Measurements from ENCODE around the gene CALML4.

DNA sequence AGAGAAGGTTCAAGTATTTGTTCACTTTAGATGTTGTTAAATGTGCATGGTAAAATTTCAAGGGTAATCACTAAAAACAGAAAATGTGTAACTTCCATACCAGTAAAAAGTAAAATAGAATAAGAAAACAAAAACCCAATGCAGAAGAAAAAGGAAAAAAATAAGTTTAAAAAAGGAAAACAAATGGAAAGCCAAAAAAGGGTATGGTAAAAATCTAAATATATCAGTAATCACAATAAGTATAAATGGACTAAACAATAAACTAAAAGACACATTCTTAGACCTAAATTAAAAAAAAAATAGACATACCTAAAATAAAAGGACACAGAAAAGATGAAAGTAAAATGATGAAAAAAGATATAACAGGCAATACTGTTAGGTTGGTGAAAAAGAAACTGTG lies 33.9 kb upstream of the CALML4 start:
- TF ChIP-seq ZNF384 (IDR thresholded peaks at IDR 0.05) (peak; percentile 26; the same call in 1 of the 2 replicates), ELF4 (IDR thresholded peaks at IDR 0.05) (no peak), SUZ12 (IDR thresholded peaks at IDR 0.05) (no peak), TARDBP (IDR thresholded peaks at IDR 0.05) (no peak), LEF1 (IDR thresholded peaks at IDR 0.05; ENCODE audit: borderline replicate concordance) (no peak), FOXK2 (IDR thresholded peaks at IDR 0.05) (no peak), CTBP1 (IDR thresholded peaks at IDR 0.05; ENCODE audit: borderline replicate concordance) (no peak), BHLHE40 (IDR thresholded peaks at IDR 0.05; ENCODE audit: borderline replicate concordance) (no peak), FOXM1 (IDR thresholded peaks at IDR 0.05; ENCODE audit: borderline replicate concordance) (no peak), L3MBTL2 (conservative IDR thresholded peaks at IDR 0.05) (no peak)
- TF ChIP-seq, protein P1, sequence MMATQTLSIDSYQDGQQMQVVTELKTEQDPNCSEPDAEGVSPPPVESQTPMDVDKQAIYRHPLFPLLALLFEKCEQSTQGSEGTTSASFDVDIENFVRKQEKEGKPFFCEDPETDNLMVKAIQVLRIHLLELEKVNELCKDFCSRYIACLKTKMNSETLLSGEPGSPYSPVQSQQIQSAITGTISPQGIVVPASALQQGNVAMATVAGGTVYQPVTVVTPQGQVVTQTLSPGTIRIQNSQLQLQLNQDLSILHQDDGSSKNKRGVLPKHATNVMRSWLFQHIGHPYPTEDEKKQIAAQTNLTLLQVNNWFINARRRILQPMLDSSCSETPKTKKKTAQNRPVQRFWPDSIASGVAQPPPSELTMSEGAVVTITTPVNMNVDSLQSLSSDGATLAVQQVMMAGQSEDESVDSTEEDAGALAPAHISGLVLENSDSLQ (IDR thresholded peaks at IDR 0.05) = no peak

Data from HEK293T (cell line).